Activated CD4-positive, alpha-beta T cell treated with anti-CD3 and anti-CD28 coated beads, Interleukin-2, amount 50 U/mL, for 16 hours (primary cell): ENCODE results near the gene PGA3.
"Not testable (repeated sequence)": the region's sequence is repeated elsewhere in the genome, so short reads cannot be mapped to it uniquely, and the experiment has no call there.

Source experiments
- DNase-seq: peaks from one replicate; pipeline ENCODE4 v3.0.0-alpha.2; 2020

PGA3 gene

DNA sequence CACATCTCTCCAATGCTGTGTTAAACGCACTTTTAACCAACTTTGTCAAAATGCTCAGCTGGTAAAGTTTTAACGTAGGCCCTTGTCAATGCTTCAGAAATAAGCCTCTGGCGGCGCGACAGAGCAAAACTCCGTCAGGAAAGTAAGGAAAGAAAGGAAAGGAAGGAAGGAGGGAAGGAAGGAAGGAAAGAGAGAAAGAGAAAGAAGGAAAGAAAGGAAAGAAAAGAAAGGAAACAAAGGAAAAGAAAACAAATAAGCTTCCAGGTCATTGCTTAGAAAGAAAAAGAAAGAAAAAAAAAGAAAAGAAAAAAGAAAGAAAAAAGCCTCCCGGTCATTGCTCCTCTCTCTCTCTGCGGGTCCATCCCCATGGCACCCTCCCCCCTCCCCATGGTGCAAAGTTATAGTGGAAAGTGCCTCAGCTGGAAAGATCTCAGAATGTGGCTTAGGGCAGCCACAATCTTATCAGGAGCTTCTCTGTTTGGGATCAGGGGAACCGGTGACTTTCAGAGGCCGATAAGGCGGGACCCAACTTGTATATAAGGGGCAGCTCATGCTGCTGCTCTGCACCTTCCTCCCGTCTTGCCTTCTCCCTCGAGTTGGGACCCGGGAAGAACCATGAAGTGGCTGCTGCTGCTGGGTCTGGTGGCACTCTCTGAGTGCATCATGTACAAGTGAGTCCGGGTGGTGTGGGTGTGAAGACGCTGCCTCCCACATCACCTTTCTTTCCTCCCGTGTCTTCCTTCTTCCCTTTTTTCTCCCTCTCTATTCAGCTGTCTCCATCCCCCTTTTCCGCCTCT, at the start of gene PGA3:
Gene PGA3 (plus strand): TSS at position 566 of the 797 bp plus-strand sequence. CDS start 50 bp downstream, at position 616.
- DNase-seq: not testable (repeated sequence)

GRCh38 chr11:61153593-61154095, 49.7 kb upstream of the PGA3 start:
- no peak for DNase-seq

- DNase-seq: no peak
Observed at GRCh38 chr11:61154528-61154927, 48.8 kb upstream of the PGA3 start.

GRCh38 chr11:61155312-61155711, 48.0 kb upstream of the PGA3 start:
- no peak for DNase-seq

GRCh38 chr11:61155741-61156140, 47.6 kb upstream of the PGA3 start:
- no peak for DNase-seq

- no peak for DNase-seq
Observed at GRCh38 chr11:61157743-61158142, 45.6 kb upstream of the PGA3 start.

- DNase-seq: no peak
Observed at GRCh38 chr11:61158691-61159381, 44.5 kb upstream of the PGA3 start.

- no peak for DNase-seq
Observed at GRCh38 chr11:61160487-61161189, 42.7 kb upstream of the PGA3 start.

GRCh38 chr11:61161190-61162091, 41.9 kb upstream of the PGA3 start, which contains the start of gene VPS37C:
VPS37C (minus strand) TSS chr11:61161426; CDS start chr11:61138829, 22,597 bp downstream.
- DNase-seq: peak; percentile 94

- peak; percentile 37 for DNase-seq
Observed at GRCh38 chr11:61162092-61162941, 41.0 kb upstream of the PGA3 start.

DNA sequence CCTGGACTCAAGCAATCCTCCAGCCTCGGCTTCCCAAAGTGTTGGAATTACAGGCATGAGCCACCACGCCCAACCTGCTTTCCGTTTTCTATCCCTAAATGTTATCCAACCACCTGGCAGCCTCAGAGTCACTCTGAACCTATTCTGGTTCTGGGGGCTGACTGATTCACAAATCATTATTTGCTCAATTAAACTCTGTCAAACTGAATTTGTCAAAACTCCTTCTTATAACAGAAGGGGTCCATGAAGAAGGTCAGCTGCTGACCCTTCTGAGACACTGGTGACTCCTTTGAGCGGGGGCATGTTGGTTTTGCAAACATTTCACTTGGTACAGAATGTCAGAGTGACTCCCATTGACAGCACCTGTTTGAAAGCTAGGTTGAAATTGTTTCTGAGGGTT, 40.3 kb upstream of the PGA3 start:
- no peak for DNase-seq

- DNase-seq: no peak
Observed at GRCh38 chr11:61163714-61164605, 39.4 kb upstream of the PGA3 start.

- DNase-seq: no peak
Observed at GRCh38 chr11:61164606-61165424, 38.5 kb upstream of the PGA3 start.

- DNase-seq: not testable (repeated sequence)
Observed at GRCh38 chr11:61165785-61166184, 37.5 kb upstream of the PGA3 start.

- not testable (repeated sequence) for DNase-seq
Observed at GRCh38 chr11:61166331-61166730, 37.0 kb upstream of the PGA3 start.

DNA sequence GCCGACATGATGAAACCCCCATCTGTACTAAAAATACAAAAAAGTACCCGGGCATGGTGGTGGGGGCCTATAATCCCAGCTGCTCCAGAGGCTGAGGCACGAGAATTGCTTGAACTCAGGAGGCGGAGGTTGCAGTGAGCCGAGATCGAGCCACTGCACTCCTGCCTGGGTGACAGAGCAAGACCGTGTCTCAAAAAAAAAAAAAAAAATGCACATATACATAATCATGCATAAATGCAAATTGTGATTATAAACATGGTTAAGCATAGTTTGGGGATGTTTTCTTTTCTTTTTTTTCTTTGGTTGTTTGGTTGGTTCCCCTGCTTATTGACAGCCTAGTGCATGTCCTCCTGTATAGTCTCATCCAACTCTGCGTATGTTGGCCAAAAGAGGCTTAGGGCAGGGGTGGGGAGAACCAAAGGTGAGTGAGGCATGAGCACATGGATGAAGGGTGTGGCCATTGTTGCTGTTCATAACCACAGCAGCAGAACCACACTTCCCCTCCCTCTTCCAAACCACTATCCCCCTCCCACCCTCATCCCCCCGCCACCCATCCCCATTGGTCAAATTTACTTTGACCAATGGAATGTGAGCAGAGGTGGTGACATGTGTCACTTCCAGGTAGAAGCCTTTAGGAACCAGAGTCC, 35.1 kb upstream of the PGA3 start:
- DNase-seq: no peak

- DNase-seq: no peak
Observed at GRCh38 chr11:61168800-61169199, 34.5 kb upstream of the PGA3 start.

- DNase-seq: no peak
Observed at GRCh38 chr11:61170566-61170965, 32.7 kb upstream of the PGA3 start.

- DNase-seq: no peak
Observed at GRCh38 chr11:61171907-61172306, 31.4 kb upstream of the PGA3 start.
